Choroid plexus epithelial cell (primary cell): ENCODE results near the gene CDC42BPA.

Source experiments
- DNase-seq: peaks from one replicate; pipeline ENCODE4 v3.0.0-alpha.2; 2010; ENCODE audit warnings: low read depth
- H3K4me3 ChIP-seq: 2 replicates; pipeline ENCODE4 v1.5.1; 2011; ENCODE audit warnings: low read depth, mild to moderate bottlenecking, control low read depth, low read length, moderate library complexity
- CTCF ChIP-seq: conservative IDR thresholded peaks from 2 replicates; pipeline ENCODE4 v1.5.1; 2011; ENCODE audit warnings: low read depth, mild to moderate bottlenecking, control low read depth, inconsistent platforms, low read length, moderate library complexity

CDC42BPA gene

GRCh38 chr1:227330279-227331076 is 12.2 kb upstream of the CDC42BPA start:
- H3K4me3 ChIP-seq, result no peak overlapping the region
- no peak for TF ChIP-seq CTCF
- no peak for DNase-seq

- no peak overlapping the region for H3K4me3 ChIP-seq
- no peak for DNase-seq
- no peak for TF ChIP-seq CTCF
Observed at GRCh38 chr1:227328405-227329019, 10.2 kb upstream of the CDC42BPA start.

- no peak for DNase-seq
- TF ChIP-seq CTCF, result no peak
- H3K4me3 ChIP-seq, result no peak overlapping the region
Observed at GRCh38 chr1:227325156-227325555, 6.9 kb upstream of the CDC42BPA start.

GRCh38 chr1:227323967-227324268 is 5.6 kb upstream of the CDC42BPA start:
- TF ChIP-seq CTCF, result no peak
- H3K4me3 ChIP-seq, result no peak overlapping the region
- no peak for DNase-seq

GRCh38 chr1:227323171-227323966 is 5.1 kb upstream of the CDC42BPA start:
- DNase-seq, result no peak
- no peak overlapping the region for H3K4me3 ChIP-seq
- no peak for TF ChIP-seq CTCF

- no peak for DNase-seq
- H3K4me3 ChIP-seq, result no peak overlapping the region
- no peak for TF ChIP-seq CTCF
Observed at GRCh38 chr1:227322376-227322775, 4.1 kb upstream of the CDC42BPA start.
